Measurements from ENCODE around the gene ACYP2.

ACYP2 gene

GRCh38 chr2:54189539-54189938 lies 74.1 kb downstream of the ACYP2 start:
- Histone ChIP-seq H3K4me2 (ENCODE audit: low read depth, low read length, poor library complexity, severe bottlenecking) (no peak overlapping the region), H3F3A (ENCODE audit: low read depth) (no peaks in the 10 kb centered on the region), H3K4me3 (ENCODE audit: low read length, poor library complexity, severe bottlenecking) (no peak overlapping the region), H4K20me1 (ENCODE audit: insufficient read depth, low read length, poor library complexity, severe bottlenecking) (no peaks in the 10 kb centered on the region), H2AFZ (ENCODE audit: low read length) (no peak overlapping the region), H3K9ac (ENCODE audit: low read depth, low read length, poor library complexity, severe bottlenecking) (no peak overlapping the region), H3K9me2 (replicated peaks; ENCODE audit: low read depth, low read length) (no peaks in the 10 kb centered on the region), H3K36me3 (ENCODE audit: insufficient read depth, low read length) (no peaks in the 10 kb centered on the region), H3K9me3 (ENCODE audit: insufficient read depth, low read depth, low read length) (no peaks in the 10 kb centered on the region), H3K27me3 (ENCODE audit: insufficient read depth, low read length, poor library complexity, severe bottlenecking) (no peaks in the 10 kb centered on the region), H3K4me1 (ENCODE audit: insufficient read depth, low read length, poor library complexity, severe bottlenecking) (no peaks in the 10 kb centered on the region), H3K79me2 (ENCODE audit: insufficient read depth, low read length) (no peaks in the 10 kb centered on the region)
- TF ChIP-seq EZH2phosphoT487 (IDR thresholded peaks at IDR 0.05; ENCODE audit: borderline replicate concordance), result no peak

DNA sequence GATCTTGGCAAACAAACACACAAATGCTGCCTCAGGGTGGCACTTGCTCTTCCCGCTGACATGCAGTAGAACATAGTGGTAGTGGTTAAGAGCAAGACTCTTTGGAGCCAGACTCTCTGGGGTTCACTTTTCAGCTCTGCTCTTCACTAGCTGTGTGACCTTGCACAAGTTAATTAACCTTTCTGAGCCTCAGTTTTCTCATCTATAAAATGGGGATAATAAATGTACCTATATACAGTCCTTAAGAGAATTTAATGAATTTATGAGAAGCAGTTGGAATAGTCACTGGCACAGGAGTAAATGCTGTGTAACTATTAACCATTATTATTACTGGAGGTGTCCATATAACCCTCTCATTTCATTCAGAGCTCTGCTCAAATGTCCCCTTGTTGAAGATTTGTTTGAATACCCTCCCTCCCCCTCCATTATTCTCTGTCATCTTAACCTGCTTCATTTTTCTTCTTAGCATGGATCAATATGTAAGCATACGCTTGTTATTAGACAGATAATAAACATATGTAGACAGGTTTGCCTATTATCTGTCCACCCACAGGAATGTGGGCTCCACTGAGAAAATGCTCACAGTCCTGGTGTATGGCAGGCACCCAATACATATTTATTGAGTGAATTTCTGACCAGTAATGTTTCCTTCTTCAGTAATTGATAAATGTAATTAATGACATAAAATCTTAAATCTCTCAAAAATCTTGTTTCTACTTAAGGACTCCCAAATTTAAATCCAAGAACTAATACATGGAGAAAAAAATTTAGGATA lies 76.1 kb downstream of the ACYP2 start:
- Histone ChIP-seq H4K20me1 (ENCODE audit: insufficient read depth, low read length, poor library complexity, severe bottlenecking) (no peaks in the 10 kb centered on the region), H3K4me2 (ENCODE audit: low read depth, low read length, poor library complexity, severe bottlenecking) (no peak overlapping the region), H3K27me3 (ENCODE audit: insufficient read depth, low read length, poor library complexity, severe bottlenecking) (no peaks in the 10 kb centered on the region), H3F3A (ENCODE audit: low read depth) (no peaks in the 10 kb centered on the region), H3K36me3 (ENCODE audit: insufficient read depth, low read length) (no peaks in the 10 kb centered on the region), H3K9ac (ENCODE audit: low read depth, low read length, poor library complexity, severe bottlenecking) (no peak overlapping the region), H3K79me2 (ENCODE audit: insufficient read depth, low read length) (no peaks in the 10 kb centered on the region), H3K9me2 (replicated peaks; ENCODE audit: low read depth, low read length) (no peaks in the 10 kb centered on the region), H2AFZ (ENCODE audit: low read length) (no peak overlapping the region), H3K4me1 (ENCODE audit: insufficient read depth, low read length, poor library complexity, severe bottlenecking) (no peaks in the 10 kb centered on the region), H3K4me3 (ENCODE audit: low read length, poor library complexity, severe bottlenecking) (no peak overlapping the region), H3K9me3 (ENCODE audit: insufficient read depth, low read depth, low read length) (no peaks in the 10 kb centered on the region)
- TF ChIP-seq EZH2phosphoT487 (IDR thresholded peaks at IDR 0.05; ENCODE audit: borderline replicate concordance), result no peak
- TF ChIP-seq, protein P1, sequence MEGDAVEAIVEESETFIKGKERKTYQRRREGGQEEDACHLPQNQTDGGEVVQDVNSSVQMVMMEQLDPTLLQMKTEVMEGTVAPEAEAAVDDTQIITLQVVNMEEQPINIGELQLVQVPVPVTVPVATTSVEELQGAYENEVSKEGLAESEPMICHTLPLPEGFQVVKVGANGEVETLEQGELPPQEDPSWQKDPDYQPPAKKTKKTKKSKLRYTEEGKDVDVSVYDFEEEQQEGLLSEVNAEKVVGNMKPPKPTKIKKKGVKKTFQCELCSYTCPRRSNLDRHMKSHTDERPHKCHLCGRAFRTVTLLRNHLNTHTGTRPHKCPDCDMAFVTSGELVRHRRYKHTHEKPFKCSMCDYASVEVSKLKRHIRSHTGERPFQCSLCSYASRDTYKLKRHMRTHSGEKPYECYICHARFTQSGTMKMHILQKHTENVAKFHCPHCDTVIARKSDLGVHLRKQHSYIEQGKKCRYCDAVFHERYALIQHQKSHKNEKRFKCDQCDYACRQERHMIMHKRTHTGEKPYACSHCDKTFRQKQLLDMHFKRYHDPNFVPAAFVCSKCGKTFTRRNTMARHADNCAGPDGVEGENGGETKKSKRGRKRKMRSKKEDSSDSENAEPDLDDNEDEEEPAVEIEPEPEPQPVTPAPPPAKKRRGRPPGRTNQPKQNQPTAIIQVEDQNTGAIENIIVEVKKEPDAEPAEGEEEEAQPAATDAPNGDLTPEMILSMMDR (conservative IDR thresholded peaks at IDR 0.05; ENCODE audit: low read length), result no peak

DNA sequence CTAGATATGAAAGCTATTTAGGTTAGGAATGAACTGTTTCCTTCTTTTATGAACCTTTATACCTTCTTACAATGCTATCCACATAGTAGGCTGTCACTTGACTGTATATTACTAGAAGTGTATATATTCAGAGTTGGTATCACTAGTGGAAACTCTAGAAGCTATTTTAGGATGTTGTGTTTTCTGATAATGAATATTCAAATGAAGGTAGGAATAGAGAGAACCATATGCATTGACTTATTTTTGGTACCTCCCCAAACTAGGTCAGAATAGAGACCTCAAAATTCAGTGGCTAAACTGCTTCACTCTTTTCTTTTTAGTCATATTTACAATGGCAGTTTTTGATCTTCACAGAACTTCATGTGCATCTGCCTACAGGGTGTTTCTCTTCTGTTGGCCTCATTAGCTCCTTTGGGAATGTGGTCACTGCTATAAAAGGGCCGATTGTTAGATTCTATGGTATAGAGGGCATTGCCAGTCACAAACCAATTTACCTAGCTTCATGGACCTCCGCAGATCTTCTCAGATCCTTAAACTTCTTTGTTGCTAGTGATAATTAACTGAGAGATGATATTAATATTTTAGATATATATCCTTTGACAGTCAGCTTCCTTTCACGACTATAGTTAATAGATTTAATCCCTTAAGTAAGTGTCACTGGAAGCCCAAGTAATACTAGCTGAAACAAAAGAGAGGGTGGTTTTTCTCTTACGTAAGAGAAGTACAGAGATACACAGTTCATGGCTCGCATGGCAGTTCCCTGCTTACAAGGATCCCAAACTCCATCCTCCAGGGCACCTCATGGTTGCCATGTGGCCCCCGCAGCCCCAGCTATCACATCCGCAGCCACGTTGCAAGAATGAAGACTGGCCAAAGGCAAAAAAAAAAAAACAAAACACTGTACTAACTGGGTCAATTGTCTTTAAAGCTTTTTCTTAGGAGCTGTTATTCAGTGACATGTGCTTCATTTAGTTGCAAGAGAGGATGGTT lies 79.6 kb downstream of the ACYP2 start:
- Histone ChIP-seq H2AFZ (ENCODE audit: low read length) (no peak overlapping the region), H3K79me2 (ENCODE audit: insufficient read depth, low read length) (no peaks in the 10 kb centered on the region), H3F3A (ENCODE audit: low read depth) (no peaks in the 10 kb centered on the region), H3K4me2 (ENCODE audit: low read depth, low read length, poor library complexity, severe bottlenecking) (no peak overlapping the region), H3K9ac (ENCODE audit: low read depth, low read length, poor library complexity, severe bottlenecking) (no peak overlapping the region), H3K4me3 (ENCODE audit: low read length, poor library complexity, severe bottlenecking) (no peak overlapping the region), H3K9me2 (replicated peaks; ENCODE audit: low read depth, low read length) (no peaks in the 10 kb centered on the region), H3K36me3 (ENCODE audit: insufficient read depth, low read length) (no peaks in the 10 kb centered on the region), H3K27me3 (ENCODE audit: insufficient read depth, low read length, poor library complexity, severe bottlenecking) (no peaks in the 10 kb centered on the region), H3K9me3 (ENCODE audit: insufficient read depth, low read depth, low read length) (no peaks in the 10 kb centered on the region), H3K4me1 (ENCODE audit: insufficient read depth, low read length, poor library complexity, severe bottlenecking) (no peaks in the 10 kb centered on the region), H4K20me1 (ENCODE audit: insufficient read depth, low read length, poor library complexity, severe bottlenecking) (no peaks in the 10 kb centered on the region)
- TF ChIP-seq, protein P1 (conservative IDR thresholded peaks at IDR 0.05; ENCODE audit: low read length), result no peak
- no peak for TF ChIP-seq EZH2phosphoT487 (IDR thresholded peaks at IDR 0.05; ENCODE audit: borderline replicate concordance)
